Smooth muscle cell (in vitro differentiated cells): ENCODE results near the gene STAT3. TPM values are rescaled to one million over a fixed set of nuclear protein-coding genes. Genes with fewer than 3 reads are reported as not detected.
"Not testable (repeated sequence)": the region's sequence is repeated elsewhere in the genome, so short reads cannot be mapped to it uniquely, and the experiment has no call there.

Source experiments
- DNase-seq: peaks from one replicate; lab custom pipeline; 2025; ENCODE audit not compliant: unreplicated experiment; lab: John Stamatoyannopoulos, UW
- H2AFZ ChIP-seq: fragments of 200-600 bp; sonication (generic); 2 replicates; pipeline ENCODE4 v1.6.0; 2016; ENCODE audit warnings: antibody characterized with exemption, low read depth, mild to moderate bottlenecking
- H3F3A ChIP-seq: fragments of 200-600 bp; sonication (generic); 2 replicates; pipeline ENCODE4 v1.6.0; 2017; ENCODE audit warnings: antibody characterized with exemption, low read depth
- H3K27ac ChIP-seq: fragments of 200-600 bp; sonication (generic); 2 replicates; pipeline ENCODE4 v1.5.1; 2016; ENCODE audit warnings: low read depth, mild to moderate bottlenecking
- H3K27me3 ChIP-seq: fragments of 200-600 bp; sonication (generic); 2 replicates; pipeline ENCODE4 v1.6.1; 2016; ENCODE audit warnings: low read depth, mild to moderate bottlenecking
- H3K36me3 ChIP-seq: fragments of 200-600 bp; sonication (generic); 2 replicates; pipeline ENCODE4 v1.5.1; 2016; ENCODE audit warnings: low read depth
- H3K4me1 ChIP-seq: fragments of 200-600 bp; sonication (generic); 2 replicates; pipeline ENCODE4 v1.5.1; 2016; ENCODE audit warnings: low read depth
- H3K4me2 ChIP-seq: fragments of 200-600 bp; sonication (generic); 2 replicates; pipeline ENCODE4 v1.6.0; 2016; ENCODE audit warnings: mild to moderate bottlenecking
- H3K4me3 ChIP-seq: fragments of 200-600 bp; sonication (generic); 2 replicates; pipeline ENCODE4 v1.5.1; 2016; ENCODE audit warnings: mild to moderate bottlenecking
- H3K79me2 ChIP-seq: fragments of 200-600 bp; sonication (generic); 2 replicates; pipeline ENCODE4 v1.6.0; 2016; ENCODE audit warnings: low read depth, mild to moderate bottlenecking
- H3K9ac ChIP-seq: fragments of 200-600 bp; sonication (generic); 2 replicates; pipeline ENCODE4 v1.6.0; 2016; ENCODE audit warnings: low read depth
- H3K9me3 ChIP-seq: fragments of 200-600 bp; sonication (generic); replicated peaks from 2 replicates; pipeline ENCODE4 v1.5.1; 2016; ENCODE audit warnings: low read depth
- H4K20me1 ChIP-seq: fragments of 200-600 bp; sonication (generic); 2 replicates; pipeline ENCODE4 v1.6.0; 2016; ENCODE audit warnings: low read depth
- CTCF ChIP-seq: fragments of 200-600 bp; sonication (generic); IDR thresholded peaks from 2 replicates; pipeline ENCODE4 v1.5.1; 2017; ENCODE audit warnings: borderline replicate concordance, mild to moderate bottlenecking, antibody characterized with exemption; ENCODE audit not compliant: insufficient read depth, poor library complexity, severe bottlenecking
- WGBS: methylation state at CpG from one replicate; pipeline ENCODE4 v1.1.7; 2016; ENCODE audit warnings: low lambda C conversion rate; 5-methylcytosine and 5-hydroxymethylcytosine counted together
- polyA plus RNA-seq: library from polyadenylated mRNA; unstranded; fragments of >200 nt; fragmentation: Nextera tagmentation; extraction: Ambion mirVana; gene quantifications from 2 replicates; pipeline ENCODE4 v1.2.1, GENCODE V29; 2016
- total RNA-seq: library from RNA; depleted of rRNA; stranded (reverse); fragments of >200 nt; gene quantifications from 2 replicates; pipeline ENCODE4 v1.2.3, GENCODE V29; 2014

Gene STAT3
- total and polyA plus RNA-seq, 2 experiments from 2014 or later = 85.6 to 87.7 TPM

GRCh38 chr17:42404326-42405055 lies 16.2 kb upstream of the STAT3 start:
- Histone ChIP-seq H4K20me1 (peaks cover 79% of the 10 kb centered on the region), H3K79me2 (peaks cover 45% of the 10 kb centered on the region), H3K4me2 (no peak overlapping the region), H3K9me3 (no peaks in the 10 kb centered on the region), H3F3A (peaks cover 8% of the 10 kb centered on the region), H3K36me3 (no peaks in the 10 kb centered on the region), H3K4me1 (peaks cover 29% of the 10 kb centered on the region), H2AFZ (no peak overlapping the region), H3K27me3 (no peaks in the 10 kb centered on the region), H3K27ac (no peak overlapping the region), H3K4me3 (no peak overlapping the region), H3K9ac (no peak overlapping the region)
- no peak for TF ChIP-seq CTCF
- DNase-seq = no peak
- 97% methylated on average over 59 of the region's 63 CpGs for WGBS

- peaks cover 72% of the 10 kb centered on the region for H4K20me1 ChIP-seq
- H3K4me1 ChIP-seq = peaks cover 22% of the 10 kb centered on the region
- 82% methylated on average over 6 of the region's 6 CpGs for WGBS
- no peak overlapping the region for H3K27ac ChIP-seq
- H3K9me3 ChIP-seq = no peaks in the 10 kb centered on the region
- no peak for DNase-seq
- H3K4me3 ChIP-seq = no peak overlapping the region
- no peaks in the 10 kb centered on the region for H3K36me3 ChIP-seq
- peaks cover 21% of the 10 kb centered on the region for H3F3A ChIP-seq
- H3K4me2 ChIP-seq = no peak overlapping the region
- no peaks in the 10 kb centered on the region for H3K27me3 ChIP-seq
- no peak overlapping the region for H2AFZ ChIP-seq
- H3K9ac ChIP-seq = no peak overlapping the region
- TF ChIP-seq CTCF = no peak
- peaks cover 33% of the 10 kb centered on the region for H3K79me2 ChIP-seq
Measured at GRCh38 chr17:42403150-42403549, 14.9 kb upstream of the STAT3 start.

GRCh38 chr17:42402117-42402516 lies 13.9 kb upstream of the STAT3 start:
- 51% methylated on average over 3 of the region's 3 CpGs for WGBS
- Histone ChIP-seq H3K4me2 (no peak overlapping the region), H3F3A (peaks cover 22% of the 10 kb centered on the region), H3K4me3 (no peak overlapping the region), H3K36me3 (no peaks in the 10 kb centered on the region), H2AFZ (no peak overlapping the region), H3K27me3 (no peaks in the 10 kb centered on the region), H3K9ac (no peak overlapping the region), H4K20me1 (peaks cover 65% of the 10 kb centered on the region), H3K9me3 (no peaks in the 10 kb centered on the region), H3K27ac (no peak overlapping the region), H3K4me1 (peaks cover 13% of the 10 kb centered on the region), H3K79me2 (peaks cover 23% of the 10 kb centered on the region)
- no peak for TF ChIP-seq CTCF
- DNase-seq = no peak

- not testable (repeated sequence) for H3K36me3 ChIP-seq, H3K4me3 ChIP-seq, H3K4me2 ChIP-seq, H3K9ac ChIP-seq, H3K27ac ChIP-seq, H3K9me3 ChIP-seq, DNase-seq, H2AFZ ChIP-seq, H3K27me3 ChIP-seq
- H3K79me2 ChIP-seq = peaks cover 11% of the 10 kb centered on the region
- peaks cover 13% of the 10 kb centered on the region for H3K4me1 ChIP-seq
- H3F3A ChIP-seq = peaks cover 22% of the 10 kb centered on the region
- H4K20me1 ChIP-seq = peaks cover 53% of the 10 kb centered on the region
- WGBS = 90% methylated on average over 8 of the region's 8 CpGs
Measured at GRCh38 chr17:42400844-42401375, 12.7 kb upstream of the STAT3 start.
